ENCODE measurements around the gene PLEKHB2. TPM values are rescaled to one million over a fixed set of nuclear protein-coding genes. Genes with fewer than 3 reads are reported as not detected.
"Not testable (repeated sequence)": the region's sequence is repeated elsewhere in the genome, so short reads cannot be mapped to it uniquely, and the experiment has no call there.

Gene PLEKHB2
- total RNA-seq, 1 donor from 2014 or later = 46.7 TPM

DNA sequence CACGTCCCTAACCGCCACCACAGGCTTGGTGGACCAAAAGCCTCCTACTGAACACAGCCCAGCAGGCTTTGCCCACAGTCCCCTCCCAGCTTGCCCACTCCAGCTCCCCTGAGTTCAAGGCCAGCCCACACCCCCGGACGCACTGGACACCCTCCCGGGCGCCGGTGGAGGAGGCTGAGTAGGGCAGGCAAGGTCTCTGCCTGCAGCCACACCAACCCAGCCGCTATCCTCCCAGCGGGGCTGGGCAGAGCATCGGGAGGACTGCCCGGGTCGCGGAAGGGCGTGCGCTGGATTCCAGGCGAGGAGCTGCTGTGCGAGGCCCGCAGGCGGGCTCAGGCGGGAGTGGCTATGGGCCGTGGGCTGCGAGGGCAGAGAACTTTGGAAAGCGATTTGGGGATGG lies 49.5 kb downstream of the PLEKHB2 start:
- H3K36me3 ChIP-seq = no peaks in the 10 kb centered on the region
- no peaks in the 10 kb centered on the region for H3K27me3 ChIP-seq
- H3K9me3 ChIP-seq = no peaks in the 10 kb centered on the region
- no peak overlapping the region for H3K27ac ChIP-seq
- TF ChIP-seq, protein P1, sequence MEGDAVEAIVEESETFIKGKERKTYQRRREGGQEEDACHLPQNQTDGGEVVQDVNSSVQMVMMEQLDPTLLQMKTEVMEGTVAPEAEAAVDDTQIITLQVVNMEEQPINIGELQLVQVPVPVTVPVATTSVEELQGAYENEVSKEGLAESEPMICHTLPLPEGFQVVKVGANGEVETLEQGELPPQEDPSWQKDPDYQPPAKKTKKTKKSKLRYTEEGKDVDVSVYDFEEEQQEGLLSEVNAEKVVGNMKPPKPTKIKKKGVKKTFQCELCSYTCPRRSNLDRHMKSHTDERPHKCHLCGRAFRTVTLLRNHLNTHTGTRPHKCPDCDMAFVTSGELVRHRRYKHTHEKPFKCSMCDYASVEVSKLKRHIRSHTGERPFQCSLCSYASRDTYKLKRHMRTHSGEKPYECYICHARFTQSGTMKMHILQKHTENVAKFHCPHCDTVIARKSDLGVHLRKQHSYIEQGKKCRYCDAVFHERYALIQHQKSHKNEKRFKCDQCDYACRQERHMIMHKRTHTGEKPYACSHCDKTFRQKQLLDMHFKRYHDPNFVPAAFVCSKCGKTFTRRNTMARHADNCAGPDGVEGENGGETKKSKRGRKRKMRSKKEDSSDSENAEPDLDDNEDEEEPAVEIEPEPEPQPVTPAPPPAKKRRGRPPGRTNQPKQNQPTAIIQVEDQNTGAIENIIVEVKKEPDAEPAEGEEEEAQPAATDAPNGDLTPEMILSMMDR (IDR thresholded peaks at IDR 0.05) = no peak
- TF ChIP-seq POLR2A (IDR thresholded peaks at IDR 0.05) (no peak), POLR2AphosphoS5 (IDR thresholded peaks at IDR 0.05; ENCODE audit: insufficient read depth in 1 of 2, low read depth in 1 of 2) (no peak)
- intact Hi-C loops (cut with DNase I) = no loop called here
- no peak for DNase-seq (ENCODE audit: extremely low spot score in 2 of 2)
- H3K4me1 ChIP-seq = no peaks in the 10 kb centered on the region
- H3K4me3 ChIP-seq = no peak overlapping the region

DNA sequence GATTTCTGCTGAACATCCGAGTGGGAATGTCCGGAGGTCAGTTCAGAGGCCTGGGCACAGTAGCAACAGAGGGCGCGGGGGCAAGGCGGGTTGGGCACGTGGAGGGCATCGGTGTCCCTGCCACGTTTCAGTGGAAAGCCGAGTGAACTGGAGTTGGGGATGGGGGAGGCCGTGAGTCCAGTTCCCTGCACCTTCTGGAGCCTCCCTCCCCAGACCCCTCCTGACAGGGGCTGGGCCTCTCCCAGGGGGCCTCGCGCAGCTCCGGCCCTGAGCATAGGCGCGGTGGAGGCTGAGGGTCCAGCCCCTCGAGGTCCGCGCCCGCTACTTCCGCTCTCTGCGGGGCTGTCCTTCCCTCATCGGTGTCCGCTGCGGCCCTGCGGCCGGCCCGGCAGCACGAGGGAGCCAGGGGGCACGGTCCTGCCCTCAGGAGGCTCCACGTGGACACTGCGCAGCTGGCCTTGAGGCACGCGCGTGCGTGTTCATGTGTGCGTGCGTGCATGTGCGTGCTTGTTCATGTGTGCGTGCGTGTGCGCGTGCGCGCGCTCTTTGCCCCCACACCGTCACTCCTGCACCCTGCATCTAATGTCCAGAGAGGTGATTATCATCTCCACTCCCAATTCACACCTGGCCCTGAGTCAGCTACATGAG lies 50.2 kb downstream of the PLEKHB2 start:
- no peak for TF ChIP-seq POLR2A (IDR thresholded peaks at IDR 0.05)
- TF ChIP-seq, protein P1 (IDR thresholded peaks at IDR 0.05) = no peak
- TF ChIP-seq POLR2AphosphoS5 (IDR thresholded peaks at IDR 0.05; ENCODE audit: insufficient read depth in 1 of 2, low read depth in 1 of 2) = no peak
- Histone ChIP-seq H3K27ac (no peak overlapping the region), H3K4me3 (no peak overlapping the region), H3K27me3 (no peaks in the 10 kb centered on the region), H3K4me1 (no peaks in the 10 kb centered on the region), H3K9me3 (no peaks in the 10 kb centered on the region), H3K36me3 (no peaks in the 10 kb centered on the region)
- intact Hi-C loops (cut with DNase I) = no loop called here
- no peak for DNase-seq (ENCODE audit: extremely low spot score in 2 of 2)

DNA sequence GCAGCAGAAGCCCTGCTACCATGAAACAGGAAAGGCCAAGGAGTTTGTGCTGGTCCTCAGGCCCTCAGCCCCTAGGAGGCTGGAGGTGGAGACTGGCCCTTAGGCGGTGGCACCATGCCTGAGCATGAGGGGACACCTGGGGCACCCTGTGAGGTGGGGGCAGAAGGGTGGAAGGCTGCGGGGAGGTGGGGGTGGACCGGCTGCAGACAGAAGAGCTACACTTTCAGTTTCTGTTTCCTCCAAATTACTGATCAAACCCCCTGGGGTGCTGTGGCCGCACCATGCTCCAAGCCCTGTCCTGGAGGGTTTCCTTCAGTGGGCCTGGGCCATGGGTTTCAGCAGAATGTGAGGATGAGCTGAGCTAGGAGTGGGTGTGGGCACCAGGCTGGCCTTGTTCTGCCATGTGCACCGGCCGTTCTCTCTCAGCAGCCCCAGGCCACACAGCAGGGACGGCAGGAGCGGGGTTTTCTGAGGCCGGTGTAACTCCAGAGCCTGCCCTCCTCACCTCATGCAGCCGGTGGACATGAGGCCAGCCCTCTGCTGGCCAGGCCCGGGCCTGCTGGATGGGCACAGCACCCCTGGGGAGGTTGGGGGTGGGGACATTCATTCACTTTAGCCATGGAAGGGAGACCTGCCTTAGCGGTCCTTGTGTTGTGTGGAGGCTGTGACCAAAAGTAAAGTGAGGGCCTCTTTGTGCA lies 51.5 kb downstream of the PLEKHB2 start:
- Histone ChIP-seq H3K4me3 (no peak overlapping the region), H3K27me3 (no peaks in the 10 kb centered on the region), H3K27ac (no peak overlapping the region), H3K9me3 (no peaks in the 10 kb centered on the region), H3K4me1 (no peaks in the 10 kb centered on the region), H3K36me3 (no peaks in the 10 kb centered on the region)
- intact Hi-C loops (cut with DNase I) = no loop called here
- DNase-seq (ENCODE audit: extremely low spot score in 2 of 2) = no peak
- TF ChIP-seq POLR2AphosphoS5 (IDR thresholded peaks at IDR 0.05; ENCODE audit: insufficient read depth in 1 of 2, low read depth in 1 of 2) (no peak), POLR2A (IDR thresholded peaks at IDR 0.05) (no peak)
- TF ChIP-seq, protein P1 (IDR thresholded peaks at IDR 0.05) = no peak

DNA sequence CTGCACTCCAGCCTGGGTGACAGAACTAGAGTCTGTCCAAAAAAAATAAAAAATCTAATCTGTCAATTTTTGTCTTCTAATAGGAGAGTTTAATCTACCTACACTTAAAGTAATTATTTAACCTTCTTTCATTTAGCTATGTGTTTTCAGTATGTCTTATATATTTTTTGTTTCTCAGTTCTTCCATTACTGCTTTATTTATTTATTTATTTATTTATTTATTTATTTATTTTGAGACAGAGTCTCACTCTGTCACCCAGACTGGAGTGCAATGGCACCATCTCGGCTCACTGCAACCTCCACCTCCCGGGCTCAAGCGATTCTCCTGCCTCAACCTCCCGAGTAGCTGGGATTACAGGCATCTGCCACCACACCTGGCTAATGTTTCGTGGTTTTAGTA lies 60.4 kb downstream of the PLEKHB2 start:
- H3K9me3 ChIP-seq; H3K36me3 ChIP-seq; intact Hi-C loops (cut with DNase I); H3K27ac ChIP-seq; H3K4me1 ChIP-seq; H3K4me3 ChIP-seq; DNase-seq (ENCODE audit: extremely low spot score in 2 of 2); H3K27me3 ChIP-seq: not testable (repeated sequence)

DNA sequence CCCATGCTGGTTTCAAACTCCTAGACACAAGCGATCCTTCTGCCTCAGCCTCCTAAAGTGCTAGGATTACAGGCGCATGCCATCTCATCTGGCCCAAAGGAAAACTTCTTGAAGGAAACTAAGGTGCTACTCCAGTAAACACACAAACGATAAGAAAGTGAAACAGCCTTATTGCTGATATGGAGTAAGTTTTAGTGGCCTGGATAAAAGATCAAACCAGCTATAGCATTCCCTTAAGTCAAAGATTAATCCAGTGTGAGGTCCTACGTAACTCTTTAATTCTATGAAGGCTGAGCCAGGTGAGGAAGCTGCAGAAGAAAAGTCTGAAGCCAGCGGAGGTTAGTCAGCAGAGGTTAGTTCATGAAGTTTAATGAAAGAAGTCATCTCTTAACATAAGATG lies 63.4 kb downstream of the PLEKHB2 start:
- Histone ChIP-seq H3K27me3 (no peaks in the 10 kb centered on the region), H3K9me3 (no peaks in the 10 kb centered on the region), H3K4me3 (no peak overlapping the region), H3K4me1 (no peaks in the 10 kb centered on the region), H3K27ac (no peak overlapping the region), H3K36me3 (no peaks in the 10 kb centered on the region)
- intact Hi-C loops (cut with DNase I) = no loop called here
- TF ChIP-seq POLR2A (IDR thresholded peaks at IDR 0.05) = no peak
- TF ChIP-seq, protein P1 (IDR thresholded peaks at IDR 0.05) = no peak
- no peak for TF ChIP-seq POLR2AphosphoS5 (IDR thresholded peaks at IDR 0.05; ENCODE audit: insufficient read depth in 1 of 2, low read depth in 1 of 2)
- DNase-seq (ENCODE audit: extremely low spot score in 2 of 2) = no peak

DNA sequence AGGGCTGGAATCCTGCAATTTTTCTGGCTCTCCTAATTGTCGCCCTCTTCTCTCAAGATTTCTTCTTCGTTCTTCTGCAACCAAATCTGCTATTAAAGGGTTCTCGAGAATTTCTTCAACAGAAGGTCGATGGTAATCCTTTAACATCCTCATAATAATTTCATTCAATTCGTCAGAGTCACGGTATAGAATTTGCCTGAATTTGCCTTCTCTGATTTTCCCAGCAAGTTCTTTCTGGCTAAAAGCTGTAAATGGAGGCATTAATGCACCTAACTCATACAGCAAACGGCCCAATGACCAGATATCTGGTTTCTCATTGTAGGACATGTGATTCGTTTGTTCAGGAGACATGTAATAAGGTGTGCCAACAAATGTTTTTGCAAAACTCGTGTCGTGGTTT lies 72.9 kb downstream of the PLEKHB2 start:
- H3K4me1 ChIP-seq; intact Hi-C loops (cut with DNase I); H3K27ac ChIP-seq; H3K27me3 ChIP-seq; DNase-seq (ENCODE audit: extremely low spot score in 2 of 2); H3K9me3 ChIP-seq; H3K36me3 ChIP-seq; H3K4me3 ChIP-seq: not testable (repeated sequence)

DNA sequence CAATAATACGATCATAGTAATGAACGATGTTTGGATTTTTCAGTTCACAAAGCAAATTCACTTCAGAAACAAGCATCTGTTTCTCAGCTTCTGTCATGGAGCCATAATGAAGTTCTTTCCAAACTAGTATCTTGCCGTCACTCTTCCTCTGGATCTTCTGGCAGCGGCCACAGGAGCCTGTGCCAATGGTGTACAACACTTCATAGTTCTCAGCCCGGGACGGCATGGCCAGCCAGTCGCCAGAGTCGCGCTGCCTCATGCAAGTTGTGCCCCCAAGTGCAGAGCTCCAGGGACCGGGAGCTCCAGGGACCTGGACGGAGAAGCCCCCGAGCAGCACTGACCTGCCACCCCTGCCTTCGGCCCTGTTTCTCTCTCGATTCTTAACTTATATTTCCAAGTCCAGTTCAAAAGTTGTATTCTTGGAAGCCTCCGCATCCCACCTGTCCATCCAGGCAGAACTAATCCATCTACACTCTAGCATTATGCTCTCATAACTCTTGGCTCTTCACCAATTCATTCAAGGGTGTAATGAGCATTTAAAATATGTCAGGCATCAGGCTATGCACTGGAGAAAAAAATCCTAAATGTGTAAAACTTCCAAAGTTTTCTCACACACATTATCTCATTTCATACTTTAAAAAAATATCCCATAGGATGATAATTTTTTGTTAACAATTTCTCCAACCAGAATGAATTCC lies 73.7 kb downstream of the PLEKHB2 start:
- H3K4me3 ChIP-seq; H3K36me3 ChIP-seq; DNase-seq (ENCODE audit: extremely low spot score in 2 of 2); H3K4me1 ChIP-seq; H3K27me3 ChIP-seq; intact Hi-C loops (cut with DNase I); H3K27ac ChIP-seq; H3K9me3 ChIP-seq: not testable (repeated sequence)

DNA sequence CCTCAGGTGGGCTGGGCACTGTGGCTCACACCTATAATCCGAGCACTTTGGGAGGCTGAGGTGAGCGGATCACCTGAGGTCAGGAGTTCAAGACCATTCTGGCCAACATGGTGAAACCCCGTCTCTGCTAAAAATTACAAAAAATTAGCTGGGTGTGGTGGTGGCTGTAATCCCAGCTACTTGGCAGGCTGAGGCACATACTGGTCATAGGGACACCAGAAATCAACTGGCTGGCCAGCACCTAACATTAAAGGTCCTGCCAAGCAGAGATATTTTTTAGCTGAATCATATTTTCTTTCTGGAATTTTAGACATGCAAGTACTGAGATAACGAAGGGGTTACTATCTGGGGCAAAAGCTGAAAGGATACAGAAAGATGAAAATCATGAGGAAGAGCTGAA lies 76.3 kb downstream of the PLEKHB2 start:
- H3K27me3 ChIP-seq; H3K4me1 ChIP-seq; intact Hi-C loops (cut with DNase I); H3K36me3 ChIP-seq; H3K9me3 ChIP-seq; DNase-seq (ENCODE audit: extremely low spot score in 2 of 2); H3K27ac ChIP-seq; H3K4me3 ChIP-seq: not testable (repeated sequence)
